Measurements from ENCODE around the gene ERVFRD-1. TPM values are rescaled to one million over a fixed set of nuclear protein-coding genes. Genes with fewer than 3 reads are reported as not detected.

The ERVFRD-1 gene
- total RNA-seq, 4 donors from 2014 or later: 0.76 TPM; not detected in 3

DNA sequence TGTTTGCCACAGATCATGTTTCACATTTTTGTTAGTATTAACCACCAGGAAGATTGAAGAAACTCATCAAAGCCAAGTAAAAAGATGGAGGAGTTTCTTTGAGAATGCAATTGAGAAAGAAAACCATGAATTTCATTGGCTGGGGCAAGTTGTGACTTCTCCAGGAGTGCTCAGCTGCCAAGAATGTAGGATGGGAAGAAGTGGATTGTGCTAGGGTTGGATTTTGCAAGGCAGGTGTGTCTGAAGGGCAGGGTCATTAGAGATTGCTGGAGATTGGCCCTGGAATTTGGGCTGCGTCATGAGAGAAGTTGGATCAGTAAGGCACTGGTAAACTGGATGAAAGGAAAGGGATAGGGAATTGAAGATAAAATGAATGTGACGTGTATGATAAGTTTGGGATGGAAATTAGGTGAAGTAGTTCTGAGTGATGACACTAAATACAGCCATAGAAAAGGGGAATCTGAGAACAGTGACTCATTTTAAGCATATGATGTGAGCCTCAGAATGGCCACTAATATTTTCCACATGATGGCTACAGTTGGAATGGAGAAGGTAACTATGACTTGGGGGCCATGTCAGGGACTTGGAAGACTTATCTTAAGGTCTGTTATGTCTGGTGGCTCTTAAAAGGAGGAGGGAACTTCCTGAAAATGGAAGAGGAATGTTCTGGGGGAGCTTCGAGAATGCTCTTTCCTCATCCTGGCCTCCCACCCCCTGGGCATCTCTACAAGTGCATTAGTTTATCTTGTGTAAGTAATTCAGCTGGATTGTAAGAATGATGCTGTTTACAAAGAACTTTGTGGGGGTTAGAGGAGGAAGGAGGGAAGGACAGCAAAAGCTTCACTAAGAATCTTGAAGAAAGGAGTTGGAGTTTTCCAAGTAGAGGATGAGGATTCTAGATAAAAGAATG is 27.8 kb upstream of the ERVFRD-1 start:
- peaks cover 4 to 25% (median 7%) of the 10 kb centered on the region in 3 donors for H3K4me1 ChIP-seq
- intact Hi-C loops (cut with DNase I): no loop called here
- DNase-seq: no peak
- H3K9me3 ChIP-seq: no peaks in the 10 kb centered on the region
- whole genome bisulfite sequencing, 2 donors: 44 to 54% methylated on average over 3 of the region's 3 CpGs
- no peak overlapping the region for H3K4me3 ChIP-seq
- H3K27ac ChIP-seq: peak overlapping the region in 2 of 4 donors; percentile 16 to 19
- no peak for TF ChIP-seq POLR2A (IDR thresholded peaks at IDR 0.05)
- TF ChIP-seq, protein P1, sequence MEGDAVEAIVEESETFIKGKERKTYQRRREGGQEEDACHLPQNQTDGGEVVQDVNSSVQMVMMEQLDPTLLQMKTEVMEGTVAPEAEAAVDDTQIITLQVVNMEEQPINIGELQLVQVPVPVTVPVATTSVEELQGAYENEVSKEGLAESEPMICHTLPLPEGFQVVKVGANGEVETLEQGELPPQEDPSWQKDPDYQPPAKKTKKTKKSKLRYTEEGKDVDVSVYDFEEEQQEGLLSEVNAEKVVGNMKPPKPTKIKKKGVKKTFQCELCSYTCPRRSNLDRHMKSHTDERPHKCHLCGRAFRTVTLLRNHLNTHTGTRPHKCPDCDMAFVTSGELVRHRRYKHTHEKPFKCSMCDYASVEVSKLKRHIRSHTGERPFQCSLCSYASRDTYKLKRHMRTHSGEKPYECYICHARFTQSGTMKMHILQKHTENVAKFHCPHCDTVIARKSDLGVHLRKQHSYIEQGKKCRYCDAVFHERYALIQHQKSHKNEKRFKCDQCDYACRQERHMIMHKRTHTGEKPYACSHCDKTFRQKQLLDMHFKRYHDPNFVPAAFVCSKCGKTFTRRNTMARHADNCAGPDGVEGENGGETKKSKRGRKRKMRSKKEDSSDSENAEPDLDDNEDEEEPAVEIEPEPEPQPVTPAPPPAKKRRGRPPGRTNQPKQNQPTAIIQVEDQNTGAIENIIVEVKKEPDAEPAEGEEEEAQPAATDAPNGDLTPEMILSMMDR (IDR thresholded peaks at IDR 0.05): no peak
- peaks cover 0 to 22% (median 9%) of the 10 kb centered on the region in 3 donors for H3K36me3 ChIP-seq
- H3K27me3 ChIP-seq: no peaks in the 10 kb centered on the region

DNA sequence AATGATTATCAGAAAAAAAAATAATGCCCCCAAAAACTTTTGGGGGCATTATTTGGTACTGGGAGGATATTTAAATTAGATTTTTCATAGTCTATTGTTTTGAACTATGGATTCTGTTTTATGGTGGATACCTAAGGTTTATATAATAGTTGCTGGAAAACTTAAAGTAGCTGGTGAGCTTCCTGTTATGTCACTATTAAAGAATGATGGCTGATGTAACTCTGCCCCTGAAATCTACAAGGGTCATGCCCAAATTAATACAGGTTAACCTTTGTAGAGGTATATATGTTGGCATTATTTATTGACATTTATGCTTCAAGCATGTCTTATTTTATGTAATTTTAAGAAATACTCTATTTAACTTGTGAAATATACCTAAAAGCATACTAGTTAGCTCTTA is 25.3 kb upstream of the ERVFRD-1 start:
- intact Hi-C loops (cut with DNase I): no loop called here
- peaks cover 0 to 23% (median 9%) of the 10 kb centered on the region in 3 donors for H3K36me3 ChIP-seq
- no peak overlapping the region for H3K27ac ChIP-seq
- no peak overlapping the region for H3K4me3 ChIP-seq
- H3K27me3 ChIP-seq: no peaks in the 10 kb centered on the region
- no peak for DNase-seq
- no peaks in the 10 kb centered on the region for H3K9me3 ChIP-seq
- H3K4me1 ChIP-seq: peaks cover 0 to 11% (median 0%) of the 10 kb centered on the region in 3 donors
- TF ChIP-seq POLR2A (IDR thresholded peaks at IDR 0.05): no peak

DNA sequence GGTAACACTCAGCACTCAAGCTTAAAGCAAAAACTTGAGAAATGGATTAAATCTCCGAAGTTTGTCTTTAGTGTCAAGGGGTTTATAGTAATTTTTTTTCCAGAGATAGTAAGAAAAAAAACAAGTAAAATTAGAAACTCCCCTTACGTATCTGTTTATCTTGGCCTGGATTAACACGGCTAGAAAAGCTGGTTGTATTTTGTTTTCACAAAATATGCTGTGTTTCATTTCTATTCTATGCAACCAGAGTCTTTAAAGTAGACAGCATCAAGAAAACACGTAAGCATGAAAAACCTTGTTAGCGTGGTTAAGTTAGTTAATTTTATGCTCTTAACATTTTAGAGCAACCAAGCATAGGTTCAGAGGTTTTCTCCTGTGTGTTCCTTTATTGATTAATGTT is 21.8 kb upstream of the ERVFRD-1 start:
- intact Hi-C loops (cut with DNase I): no loop called here
- Histone ChIP-seq H3K4me1 (peaks cover 0 to under 1% (median 0%) of the 10 kb centered on the region in 3 donors), H3K4me3 (no peak overlapping the region), H3K36me3 (peaks cover 0 to 23% (median 9%) of the 10 kb centered on the region in 3 donors), H3K27ac (no peak overlapping the region), H3K9me3 (no peaks in the 10 kb centered on the region), H3K27me3 (no peaks in the 10 kb centered on the region)
- 81 to 86% methylated on average over 5 of the region's 5 CpGs for WGBS, 2 donors
- DNase-seq: no peak
- TF ChIP-seq POLR2A (IDR thresholded peaks at IDR 0.05): no peak
- TF ChIP-seq, protein P1 (IDR thresholded peaks at IDR 0.05): no peak

DNA sequence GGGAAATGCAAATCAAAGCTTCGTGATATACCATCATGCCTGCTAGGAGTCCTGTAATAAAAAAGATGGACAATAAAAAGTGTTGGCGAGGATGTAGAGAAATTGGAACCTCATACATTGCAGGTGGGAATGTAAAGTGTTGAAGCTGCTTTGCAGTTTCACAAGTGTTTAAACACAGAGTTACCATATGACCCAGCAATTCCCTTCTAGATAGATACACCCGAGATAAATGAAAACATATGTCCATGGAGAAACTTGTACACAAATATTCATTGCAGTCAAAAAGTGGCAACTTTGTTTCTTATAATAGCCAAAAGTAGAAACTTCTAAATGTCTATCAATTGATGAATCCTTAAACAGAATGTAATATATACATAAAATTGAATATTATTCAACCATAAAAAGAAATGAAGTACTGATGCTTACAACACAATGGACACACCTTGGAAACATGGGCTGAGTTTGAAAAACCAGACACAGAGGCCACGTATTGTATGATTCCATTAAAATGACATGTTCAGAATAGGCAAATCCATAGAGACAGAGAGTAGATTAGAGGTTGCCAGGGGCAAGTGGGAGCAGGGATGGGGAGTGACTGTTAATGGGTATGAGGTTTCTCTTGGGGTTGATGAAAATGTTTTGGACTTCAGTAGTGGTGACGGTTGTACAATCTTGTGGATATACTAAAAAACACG is 20.8 kb upstream of the ERVFRD-1 start:
- no peaks in the 10 kb centered on the region for H3K27me3 ChIP-seq
- TF ChIP-seq POLR2A (IDR thresholded peaks at IDR 0.05): no peak
- TF ChIP-seq, protein P1 (IDR thresholded peaks at IDR 0.05): no peak
- peaks cover 0 to 27% (median 9%) of the 10 kb centered on the region in 3 donors for H3K36me3 ChIP-seq
- H3K9me3 ChIP-seq: no peaks in the 10 kb centered on the region
- H3K4me3 ChIP-seq: no peak overlapping the region
- no peaks in the 10 kb centered on the region for H3K4me1 ChIP-seq
- H3K27ac ChIP-seq: no peak overlapping the region
- DNase-seq: no peak
- WGBS, 2 donors: 88 to 91% methylated on average over 6 of the region's 6 CpGs
- intact Hi-C loops (cut with DNase I): no loop called here

DNA sequence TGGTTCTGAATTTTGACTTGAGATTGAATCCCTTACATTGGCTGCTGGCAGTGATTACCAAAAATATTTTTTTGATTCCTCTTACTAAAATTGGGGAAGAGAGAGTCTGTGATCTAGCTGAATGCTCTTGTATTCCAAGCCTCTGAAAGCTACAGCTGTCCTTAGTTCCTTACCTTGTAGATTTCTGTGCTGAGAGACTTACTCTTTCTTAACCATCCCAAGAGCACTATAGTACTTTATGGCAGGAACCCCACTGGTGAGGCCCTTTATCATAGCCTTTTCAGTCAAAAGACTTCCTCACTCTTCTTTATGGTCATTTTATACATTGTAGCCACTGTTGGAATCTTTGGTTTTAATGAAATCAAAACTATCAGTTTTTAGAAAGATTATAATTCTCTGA is 19.1 kb upstream of the ERVFRD-1 start:
- Histone ChIP-seq H3K4me3 (no peak overlapping the region), H3K27me3 (no peaks in the 10 kb centered on the region), H3K4me1 (no peaks in the 10 kb centered on the region), H3K36me3 (peaks cover 0 to 18% (median 8%) of the 10 kb centered on the region in 3 donors), H3K9me3 (no peaks in the 10 kb centered on the region), H3K27ac (no peak overlapping the region)
- DNase-seq: no peak
- intact Hi-C loops (cut with DNase I): no loop called here
- TF ChIP-seq POLR2A (IDR thresholded peaks at IDR 0.05): no peak
- TF ChIP-seq, protein P1 (IDR thresholded peaks at IDR 0.05): no peak
